NAMALWA (cell line): ENCODE data around the gene MAN2C1.
"Not testable (repeated sequence)": the region's sequence is repeated elsewhere in the genome, so short reads cannot be mapped to it uniquely, and the experiment has no call there.

Source experiments
- DNase-seq: peaks from one replicate; pipeline ENCODE4 v3.0.0-alpha.2; 2015; ENCODE audit warnings: low spot score

Gene MAN2C1

DNA sequence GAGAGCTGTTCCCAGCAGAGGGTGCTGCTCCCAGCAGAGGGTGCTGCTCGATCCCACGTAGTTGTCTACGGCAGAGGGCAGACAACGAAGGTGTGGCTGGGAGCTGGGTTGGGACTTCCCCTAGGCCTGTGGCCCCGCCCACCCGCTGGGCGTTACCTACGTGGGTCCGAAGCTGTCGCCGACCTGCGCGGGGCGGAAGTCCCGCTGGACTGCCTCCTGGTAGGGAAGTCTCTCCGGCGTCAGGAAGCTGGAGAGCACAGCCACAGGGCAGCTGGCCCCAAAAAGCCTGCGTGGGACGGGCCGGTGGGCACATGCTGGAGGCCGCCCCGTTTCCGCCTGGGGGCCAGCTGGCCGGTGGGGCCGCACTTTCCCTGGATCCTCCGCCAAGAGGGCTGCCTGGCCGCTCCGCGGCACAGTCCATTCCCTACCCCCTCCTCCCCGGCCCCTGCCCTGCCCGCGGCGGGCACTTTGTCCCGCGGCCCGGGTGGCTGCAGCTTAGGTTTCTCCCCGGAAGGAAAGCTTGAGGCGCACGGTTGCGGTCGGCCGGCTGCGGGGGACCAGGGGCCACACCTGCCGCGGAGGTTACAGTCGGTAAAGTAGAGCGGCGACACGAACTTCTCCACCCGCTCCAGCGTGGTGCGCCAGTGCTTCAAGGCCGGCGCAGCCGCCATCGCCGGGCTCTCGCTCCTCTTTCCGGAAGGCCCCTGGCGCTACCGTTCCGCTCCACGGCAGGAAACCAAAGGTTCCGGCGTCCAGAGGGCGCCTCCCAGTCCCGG, at the start of gene MAN2C1:
TSS of gene MAN2C1 (minus strand) at position 695 of the 776 bp plus-strand sequence. CDS start at position 671, 24 bp downstream.
- DNase-seq, result peak; percentile 97

DNA sequence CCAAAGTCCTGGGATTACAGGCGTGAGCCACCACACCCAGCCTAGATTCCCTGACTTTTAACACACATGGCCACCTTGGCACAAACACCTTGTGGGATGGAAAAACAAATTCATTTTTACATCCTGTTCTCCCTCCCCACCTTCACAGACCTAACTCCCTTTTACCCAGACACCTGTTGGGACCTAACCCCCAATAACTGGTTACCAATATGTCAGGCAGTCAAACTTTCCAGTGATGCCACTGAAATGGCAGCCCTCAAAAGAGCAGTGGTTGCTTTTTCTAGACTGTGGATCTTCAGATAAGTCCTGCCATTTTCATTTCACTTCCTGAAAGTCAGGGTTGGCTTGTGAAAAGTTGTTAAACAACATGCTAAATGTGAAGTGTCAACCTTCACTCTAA, 48.2 kb upstream of the MAN2C1 start:
- DNase-seq, result no peak

DNA sequence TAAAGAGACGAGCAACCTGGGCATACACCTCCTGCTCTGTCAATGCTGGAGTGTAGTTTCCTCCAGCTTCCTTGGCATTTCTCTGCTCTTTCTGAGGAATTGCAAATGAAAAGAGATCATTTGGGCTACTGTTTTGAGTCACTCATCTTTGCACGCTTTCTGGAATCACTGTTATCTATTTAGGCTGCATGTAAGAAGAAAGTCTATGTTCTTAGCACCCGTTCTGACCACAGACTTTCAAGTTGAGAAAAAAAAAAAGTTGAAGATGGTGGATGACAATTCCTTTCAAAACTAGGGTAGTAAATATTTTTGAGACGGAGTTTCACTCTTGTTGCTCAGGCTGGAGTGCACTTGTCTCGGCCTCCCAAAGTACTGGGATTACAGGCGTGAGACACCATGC, 41.8 kb upstream of the MAN2C1 start:
- DNase-seq, result no peak

DNA sequence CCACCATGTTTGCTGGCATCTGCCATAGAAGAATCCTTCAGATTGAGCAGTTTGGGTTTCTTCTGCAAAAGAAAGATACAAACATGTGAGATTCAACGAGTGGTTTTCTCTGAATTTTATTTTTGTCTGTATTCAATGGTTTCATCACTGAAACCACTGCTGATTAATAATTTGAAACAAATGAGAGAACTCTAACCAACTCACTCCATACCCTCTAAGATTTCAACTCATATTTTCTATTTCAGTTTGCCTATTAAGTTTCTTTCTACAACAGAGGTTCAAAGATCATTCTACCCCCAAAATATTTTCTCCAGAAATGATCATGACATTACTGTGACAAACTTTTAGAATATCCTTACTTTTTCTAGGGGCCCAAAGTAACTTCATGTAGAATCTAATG, 38.7 kb upstream of the MAN2C1 start:
- DNase-seq, result no peak

DNA sequence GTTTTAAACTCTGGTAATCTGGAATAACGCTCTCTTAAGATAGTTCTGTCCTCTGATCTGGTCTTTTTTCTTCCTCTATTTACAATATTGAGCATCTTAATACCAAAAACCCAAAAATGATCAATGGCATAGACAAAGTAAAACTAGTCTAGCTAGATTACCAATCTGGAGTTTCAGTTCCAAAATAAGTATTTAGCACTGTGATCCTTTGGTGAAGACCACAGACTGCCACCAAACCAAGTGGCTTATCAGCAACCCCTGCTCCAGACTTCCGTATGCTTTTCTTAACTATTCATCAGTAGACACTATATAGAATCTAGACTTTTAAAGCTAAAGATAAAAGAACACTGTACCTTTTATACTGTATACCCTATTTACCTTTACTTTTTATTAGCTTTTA, 35.5 kb upstream of the MAN2C1 start:
- no peak for DNase-seq

DNA sequence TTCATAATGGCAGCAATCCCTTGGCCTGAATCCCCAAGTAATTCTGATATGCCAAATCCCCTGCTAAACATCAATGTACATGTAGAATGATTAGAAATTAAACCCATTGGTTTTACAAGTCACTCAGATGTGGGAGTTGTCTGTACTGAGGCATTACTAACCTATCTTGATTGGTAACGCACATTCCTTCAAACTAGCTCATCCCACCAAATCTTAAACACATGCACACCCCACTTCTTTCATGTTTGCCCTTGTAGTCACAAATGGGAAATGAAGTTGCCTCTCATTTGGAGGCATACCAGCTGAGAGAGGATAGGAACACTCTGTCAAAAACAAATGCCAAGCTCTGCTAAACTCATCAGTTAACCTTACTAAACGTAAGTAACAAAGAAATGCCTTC, 29.1 kb upstream of the MAN2C1 start:
- DNase-seq, result no peak

DNA sequence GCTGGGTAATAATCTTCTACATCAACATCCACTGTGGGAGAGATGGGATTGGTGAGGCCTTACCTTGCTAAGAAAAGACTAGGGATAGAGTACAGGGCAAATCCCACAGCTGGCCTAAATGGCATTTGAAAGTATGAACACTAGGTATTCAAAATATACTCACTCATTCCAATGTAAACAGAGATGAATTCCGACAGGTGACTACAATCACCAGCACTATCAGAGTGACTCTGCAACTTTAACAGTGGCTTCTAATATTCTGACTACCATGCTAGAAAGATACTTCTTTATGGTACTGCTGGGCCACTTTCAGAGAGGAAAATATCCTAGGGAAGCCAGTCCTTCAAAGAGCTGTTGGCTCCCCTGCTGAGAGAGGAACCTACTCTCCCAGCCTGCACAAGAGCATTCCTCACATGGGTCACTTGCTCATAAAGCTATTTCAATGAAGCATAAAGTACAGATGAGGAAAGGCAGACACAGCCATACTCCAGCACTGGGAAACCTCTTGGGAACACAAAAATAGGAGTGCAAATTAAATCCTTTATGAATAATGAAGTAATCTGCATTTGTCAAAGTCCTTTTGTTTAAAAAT, 21.5 kb upstream of the MAN2C1 start:
- no peak for DNase-seq

DNA sequence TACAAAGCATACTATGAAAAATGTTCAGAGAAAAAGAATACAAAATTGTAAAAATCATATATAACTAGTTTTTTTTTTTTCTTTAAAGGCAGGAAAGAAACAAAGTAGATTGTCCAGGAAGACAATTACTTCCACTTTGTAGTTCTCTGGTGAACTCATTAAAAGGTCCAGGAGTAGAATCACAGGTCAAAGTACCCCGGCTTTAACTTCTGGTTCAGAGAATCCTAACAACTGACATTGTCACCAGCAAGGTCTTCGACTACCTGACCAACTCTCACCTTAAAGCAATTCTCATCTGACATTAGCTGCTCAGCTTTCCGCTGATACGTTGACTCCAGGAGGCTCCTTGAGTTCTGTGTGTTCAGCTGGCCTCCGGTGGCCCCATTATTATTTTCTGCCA, 15.6 kb upstream of the MAN2C1 start:
- not testable (repeated sequence) for DNase-seq

DNA sequence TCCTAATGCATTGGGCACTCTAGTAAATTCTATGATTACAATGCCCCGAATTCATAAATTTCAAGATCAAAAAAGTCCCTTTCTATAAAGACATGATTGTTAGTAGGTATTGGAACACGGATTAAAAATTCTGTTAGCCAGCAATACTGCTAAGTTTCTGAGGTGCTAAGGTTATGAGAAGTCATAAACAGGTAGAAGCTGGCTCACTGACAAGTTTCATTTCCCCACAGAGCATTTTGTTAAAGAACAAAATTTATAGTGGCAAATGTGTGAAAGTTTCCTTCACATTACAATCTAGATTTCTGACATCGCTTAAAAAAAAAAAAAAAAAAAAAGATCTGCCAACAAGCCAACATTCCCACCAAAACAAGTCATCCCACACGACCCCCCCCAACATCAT, 12.4 kb upstream of the MAN2C1 start:
- no peak for DNase-seq

DNA sequence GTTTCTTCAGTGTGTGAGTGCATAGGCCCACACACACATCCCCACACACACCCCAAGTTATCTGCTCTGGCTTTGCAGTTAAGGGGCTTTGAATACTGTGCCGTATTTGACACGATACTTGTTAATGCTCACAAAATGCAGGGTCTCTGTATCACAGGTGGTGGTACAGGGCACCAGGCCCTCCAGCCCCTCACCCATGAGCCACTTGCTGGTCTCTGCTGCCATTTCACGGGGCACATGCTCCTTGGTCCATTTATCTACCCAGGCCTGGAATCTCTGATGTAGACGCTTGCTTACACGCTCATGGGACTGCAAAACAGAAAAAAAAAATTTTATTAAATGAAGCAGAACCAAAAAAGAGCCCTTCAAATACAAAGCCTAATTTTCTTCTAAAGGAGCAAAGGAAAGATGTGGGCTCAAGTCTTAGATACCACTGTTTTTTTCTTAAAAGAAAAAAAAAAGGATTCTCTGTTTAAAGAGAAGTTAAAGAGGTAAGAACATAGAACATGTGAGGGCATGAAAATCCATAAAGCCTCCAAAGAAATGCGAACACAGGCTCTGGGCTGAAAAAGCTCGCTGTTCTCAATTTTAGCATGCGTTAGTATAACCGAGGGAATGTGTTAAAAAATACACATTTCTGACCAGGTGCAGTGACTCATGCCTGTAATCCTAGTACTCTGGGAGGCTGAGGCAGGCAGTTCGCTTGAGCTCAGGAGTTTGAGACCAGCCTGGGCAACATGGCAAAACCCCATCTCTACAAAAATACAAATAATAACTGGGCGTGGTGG, 3.7 kb upstream of the MAN2C1 start:
- DNase-seq, result no peak

DNA sequence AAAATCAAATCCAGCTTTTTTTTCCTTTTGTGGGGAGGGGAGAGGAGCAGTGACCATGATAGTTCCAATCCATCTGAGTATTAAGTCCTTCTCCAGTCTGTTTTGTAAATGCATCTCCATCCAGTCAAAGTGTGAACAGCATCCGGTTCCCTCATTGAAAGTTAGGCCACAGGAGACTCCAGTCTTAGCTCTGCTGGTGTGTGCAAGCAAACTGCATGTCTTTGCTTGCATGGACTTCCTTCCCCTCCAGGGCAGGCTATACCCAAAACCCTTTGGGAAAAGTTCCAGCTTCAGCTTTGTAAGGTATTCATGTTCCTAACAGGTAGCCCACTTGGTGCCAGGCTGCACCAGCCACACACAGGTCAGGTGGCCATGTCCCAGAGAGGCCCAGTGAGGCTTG, 3.1 kb upstream of the MAN2C1 start:
- no peak for DNase-seq

DNA sequence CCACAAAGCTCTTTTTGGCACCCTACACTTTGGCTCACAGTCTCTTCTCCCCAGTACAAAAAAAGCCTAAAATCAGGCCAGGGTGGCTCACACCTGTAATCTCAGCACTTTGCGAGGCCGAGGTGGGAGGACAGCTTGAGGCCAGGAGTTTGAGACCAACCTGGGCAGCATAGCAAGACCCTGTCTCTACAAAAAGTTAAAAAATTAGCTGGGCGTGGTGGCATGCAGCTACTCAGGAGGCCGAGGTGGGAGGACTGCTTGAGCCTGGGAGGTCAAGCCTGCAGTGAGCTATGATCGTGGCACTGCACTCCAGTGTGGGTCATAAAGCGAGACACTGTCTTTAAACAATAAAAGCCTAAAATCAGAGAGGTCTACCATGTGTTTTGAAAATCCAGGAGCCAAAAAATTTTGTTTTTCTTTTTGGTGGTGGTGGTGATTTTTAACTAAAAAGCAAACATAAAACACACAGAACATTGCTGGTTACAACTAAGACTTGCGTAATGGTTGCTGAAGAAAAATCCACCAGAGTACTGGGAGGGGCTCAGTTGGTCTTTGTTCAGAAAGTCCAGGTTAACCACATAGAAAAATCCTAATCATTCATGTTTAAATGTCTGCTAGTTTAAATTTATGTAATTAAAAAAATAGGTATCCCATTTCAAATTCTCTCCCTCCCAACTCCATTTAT, 1.6 kb upstream of the MAN2C1 start:
- no peak for DNase-seq

DNA sequence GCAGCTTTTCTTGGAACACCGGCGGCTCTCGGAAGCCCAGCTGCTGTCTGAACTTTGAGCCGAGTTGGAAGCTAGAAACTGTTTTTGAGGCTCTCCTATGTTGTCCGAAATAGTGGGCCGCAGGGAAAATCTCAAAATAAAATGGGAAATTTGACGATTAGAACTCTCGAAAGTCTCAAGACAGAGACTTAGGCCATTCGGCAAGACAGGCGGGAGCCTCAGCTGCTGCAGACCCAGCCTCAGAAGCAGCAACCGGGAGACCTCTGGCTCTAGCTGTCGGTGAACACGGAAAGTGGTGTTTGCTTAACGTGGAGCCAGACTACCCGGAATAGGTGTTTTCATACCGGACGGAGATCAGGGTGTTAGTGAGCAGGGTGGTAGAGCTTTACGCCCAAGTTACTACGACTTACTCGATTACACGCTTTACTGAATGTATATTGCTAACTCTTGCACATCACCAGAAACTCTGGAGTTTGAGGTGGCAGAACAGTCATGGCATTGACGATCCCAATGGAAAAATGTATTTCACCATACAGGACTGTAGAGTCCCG, 357 bp upstream of the MAN2C1 start:
- DNase-seq, result no peak

DNA sequence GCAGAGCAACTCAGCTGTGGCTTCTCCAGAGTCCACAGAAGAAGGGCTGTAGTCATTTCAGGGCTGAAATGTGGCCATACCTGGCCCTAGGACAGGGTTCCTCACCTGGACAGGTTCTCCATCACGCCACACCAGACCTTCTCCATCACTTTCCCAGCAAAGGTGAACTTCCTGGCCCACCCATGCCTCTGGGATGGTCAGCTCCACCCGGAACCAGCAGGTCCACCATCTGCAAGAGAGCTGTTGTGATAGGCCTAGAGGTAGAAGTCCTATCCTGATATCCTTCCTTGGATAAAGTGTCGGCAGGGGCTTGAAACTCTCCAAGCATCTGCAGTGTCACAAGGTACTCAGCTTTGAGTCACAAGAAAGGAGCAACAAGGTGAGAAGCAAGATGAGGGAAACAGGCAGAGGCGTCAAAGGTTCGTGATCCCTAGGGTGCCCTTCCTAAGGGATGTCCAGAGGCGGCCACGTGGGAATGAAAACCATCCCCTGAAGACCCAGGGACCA, 948 bp downstream of the MAN2C1 start:
- no peak for DNase-seq

DNA sequence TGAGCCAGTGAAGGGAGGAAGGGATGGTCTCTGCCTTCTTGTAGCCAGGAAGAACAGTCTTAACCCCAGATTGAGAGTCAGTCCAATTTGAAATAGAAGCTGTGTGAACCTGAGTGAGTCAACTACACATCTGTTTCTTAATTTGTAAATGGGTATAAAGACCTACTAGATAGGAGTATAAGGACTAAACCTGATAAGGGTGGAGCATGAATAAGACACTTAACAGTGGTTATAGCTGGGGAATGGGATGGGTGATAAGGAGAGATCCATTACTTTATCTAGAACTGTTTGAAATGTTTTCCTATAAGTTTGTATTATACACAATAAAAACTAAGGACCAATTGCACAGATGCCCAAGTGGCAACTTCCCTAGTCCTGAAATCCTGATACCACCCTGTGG, 1.4 kb downstream of the MAN2C1 start:
- DNase-seq, result no peak

DNA sequence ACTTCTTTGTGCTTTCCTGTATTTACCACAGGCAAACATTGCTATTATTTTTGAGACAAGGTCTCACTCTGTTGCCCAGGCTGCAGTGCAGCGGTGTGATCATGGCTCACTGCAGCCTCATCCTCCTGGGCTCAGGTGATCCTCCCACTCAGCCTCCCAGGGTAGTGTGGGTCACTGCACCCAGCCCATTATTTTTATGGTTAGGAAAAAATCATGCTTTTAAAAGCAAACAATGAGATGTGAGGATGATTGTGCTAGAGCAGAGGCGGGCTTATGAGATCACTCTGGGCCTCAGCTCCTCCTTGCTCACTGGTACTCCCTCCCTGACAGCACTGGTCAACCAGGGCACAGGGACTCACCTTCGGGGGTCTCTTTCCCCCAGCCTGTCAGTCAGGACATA, 2.2 kb downstream of the MAN2C1 start:
- no peak for DNase-seq

DNA sequence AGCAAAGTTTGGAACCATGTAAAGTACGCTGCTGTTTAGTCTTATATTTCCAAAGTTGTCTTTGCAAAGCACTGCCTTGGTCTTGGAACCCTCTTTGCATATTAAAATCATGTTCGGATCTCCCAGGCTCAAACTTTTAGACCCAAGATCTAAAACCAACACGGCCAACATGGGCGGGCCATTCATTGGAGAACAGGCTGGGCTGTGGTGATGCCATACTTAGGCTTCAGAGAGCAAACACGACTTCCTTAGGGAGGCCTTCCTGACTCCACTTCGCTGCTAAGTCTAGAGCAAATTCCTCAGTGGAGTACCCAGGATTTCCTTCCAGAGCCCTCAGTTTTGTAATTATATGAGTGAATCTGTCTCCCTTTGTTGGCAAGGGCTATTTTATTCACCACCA, 3.5 kb downstream of the MAN2C1 start:
- DNase-seq, result no peak

DNA sequence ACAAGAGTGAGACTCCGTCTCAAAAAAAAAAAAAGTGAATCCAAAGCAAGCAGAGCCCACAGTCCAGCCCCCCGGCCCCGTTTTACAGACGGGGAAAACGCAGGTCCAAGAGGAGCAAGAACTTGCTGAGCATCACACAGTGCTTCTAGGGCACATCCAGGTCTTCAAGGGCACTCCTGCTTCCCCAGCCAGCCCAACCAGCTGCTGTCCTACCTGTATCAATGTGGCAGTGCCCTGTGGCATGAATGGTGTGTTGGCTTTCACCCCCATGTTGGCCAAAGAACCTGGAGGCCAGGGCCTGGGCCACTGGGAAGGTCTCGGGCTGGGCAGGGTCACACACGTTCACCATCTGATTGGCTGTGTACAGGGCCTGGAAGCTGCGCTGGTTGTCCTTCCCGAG, 4.6 kb downstream of the MAN2C1 start:
- DNase-seq, result no peak

DNA sequence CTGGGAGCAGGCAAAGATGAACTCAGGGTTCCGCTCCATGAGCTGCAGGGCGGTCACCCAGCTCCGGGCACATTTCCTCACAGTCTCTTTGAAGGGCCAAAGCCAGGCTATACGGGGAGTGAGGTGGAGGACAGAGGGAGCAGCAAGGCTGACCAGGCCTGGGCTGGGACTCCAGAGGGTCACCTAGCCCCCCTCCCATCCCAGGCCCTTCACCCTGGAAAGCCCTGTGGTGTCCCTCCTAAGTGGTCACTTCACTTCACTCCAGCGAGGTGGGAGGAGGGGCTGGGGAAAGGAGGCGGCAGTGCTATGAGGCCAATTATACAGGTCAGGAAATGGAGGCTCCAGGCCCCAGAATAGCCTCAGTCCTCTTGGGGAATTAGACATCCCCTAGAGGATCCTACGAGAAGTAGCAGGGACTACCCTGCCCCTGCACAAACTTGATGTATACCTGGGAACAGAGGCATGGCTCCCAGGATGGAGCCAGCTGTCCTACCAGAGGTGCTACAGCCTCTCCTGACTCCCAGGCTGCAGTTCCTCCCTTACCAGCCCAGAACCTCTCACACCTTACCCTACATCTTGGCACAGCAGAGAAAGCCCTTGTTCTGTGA, 5.7 kb downstream of the MAN2C1 start:
- no peak for DNase-seq

DNA sequence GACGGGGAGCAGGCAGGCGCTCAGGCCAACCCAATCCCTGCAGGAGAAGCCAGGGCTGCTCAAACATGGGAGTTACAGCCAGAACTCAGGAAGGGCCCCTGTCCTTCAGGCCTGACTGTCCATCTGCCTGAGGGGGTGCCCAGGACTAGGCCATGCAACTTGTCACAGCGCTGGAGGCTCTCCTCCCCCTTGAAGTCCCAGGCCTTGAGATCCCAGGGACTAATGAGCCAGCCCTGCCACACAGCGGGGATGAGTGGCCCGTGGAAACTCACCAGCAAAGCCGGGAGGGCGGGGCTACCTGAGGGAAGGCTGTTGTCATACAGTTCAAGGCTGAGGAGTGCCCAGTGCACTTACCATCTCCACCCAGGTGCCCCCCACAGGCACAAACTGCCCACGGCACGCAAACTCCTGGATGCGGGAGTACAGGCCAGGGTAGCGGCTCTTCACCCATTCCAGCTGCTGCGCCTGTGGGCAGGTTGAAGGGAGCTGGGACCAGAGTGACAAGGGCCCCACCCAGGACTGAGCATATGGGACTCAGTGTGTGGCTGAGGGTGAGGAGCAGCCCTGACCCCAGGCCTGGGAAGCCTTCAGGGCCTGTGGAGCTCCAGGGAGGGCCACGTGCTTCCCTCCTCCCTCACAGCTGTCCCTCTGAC, 6.3 kb downstream of the MAN2C1 start:
- DNase-seq, result no peak

DNA sequence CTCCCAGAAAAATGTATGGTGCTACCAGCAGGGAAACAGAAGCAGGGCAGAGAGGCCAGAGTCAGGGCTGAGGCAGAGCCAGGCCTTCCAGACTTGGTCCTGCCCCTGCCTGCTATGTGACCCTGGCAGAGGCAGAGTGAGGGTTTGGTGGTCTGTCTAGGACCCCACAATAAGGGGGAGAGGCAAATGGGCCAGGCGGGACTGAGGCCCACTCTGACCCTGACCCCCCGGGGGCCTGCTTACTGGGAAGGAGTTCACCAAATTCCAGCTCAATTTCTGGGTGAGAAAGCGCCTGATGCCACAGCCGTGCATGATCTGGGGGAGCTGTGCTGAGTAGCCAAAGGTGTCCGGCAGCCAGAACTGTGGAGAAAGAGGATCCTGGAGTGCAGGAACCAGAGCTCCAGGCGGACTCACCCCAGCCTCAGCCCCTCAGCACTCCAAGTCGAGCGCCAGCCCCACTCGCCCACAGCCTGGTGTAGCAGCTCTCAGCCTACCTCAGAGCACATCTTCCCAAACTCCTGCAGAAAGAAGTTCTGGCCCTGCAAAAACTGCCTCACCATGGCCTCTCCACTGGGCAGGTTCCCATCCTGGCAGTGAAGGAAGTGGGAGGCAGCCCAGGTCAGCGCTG, 6.9 kb downstream of the MAN2C1 start:
- DNase-seq, result no peak
